ENCODE results near the gene ZFR. TPM values are rescaled to one million over a fixed set of nuclear protein-coding genes. Genes with fewer than 3 reads are reported as not detected.
"Not testable (repeated sequence)": the region's sequence is repeated elsewhere in the genome, so short reads cannot be mapped to it uniquely, and the experiment has no call there.

Gene ZFR
- total RNA-seq, 1 experiment from 2014 or later = 109 TPM

DNA sequence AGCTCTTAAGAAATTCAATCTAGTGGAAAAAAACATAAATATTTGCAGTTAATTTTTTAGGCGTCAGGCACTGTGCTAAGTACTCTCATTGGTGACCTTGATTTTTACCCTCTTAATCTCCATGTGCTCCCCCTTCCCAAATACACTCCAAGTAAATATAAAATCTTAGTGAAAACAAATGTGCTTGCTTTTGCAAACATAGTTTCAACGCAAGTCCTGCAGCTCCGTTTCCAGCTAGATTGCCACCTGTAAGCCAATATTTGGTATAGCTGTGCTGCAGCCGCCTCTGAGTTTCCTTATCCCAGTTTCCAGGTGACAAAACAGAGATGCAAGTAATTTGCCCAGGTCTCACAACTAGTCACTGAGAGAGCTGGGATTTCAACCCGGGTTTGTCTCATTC lies 129.9 kb downstream of the ZFR start:
- ChIA-PET POLR2A (interaction anchor here (0.6 kb wide), 2 partner anchors 9 to 31 kb away, joined by 3 to 4 read pairs; no protein-coding TSS in a partner anchor), CTCF (interaction anchor here (1.1 kb wide), 1 partner anchor 22 kb away, joined by 3 read pairs; no protein-coding TSS in a partner anchor)
- TF ChIP-seq, protein P1, sequence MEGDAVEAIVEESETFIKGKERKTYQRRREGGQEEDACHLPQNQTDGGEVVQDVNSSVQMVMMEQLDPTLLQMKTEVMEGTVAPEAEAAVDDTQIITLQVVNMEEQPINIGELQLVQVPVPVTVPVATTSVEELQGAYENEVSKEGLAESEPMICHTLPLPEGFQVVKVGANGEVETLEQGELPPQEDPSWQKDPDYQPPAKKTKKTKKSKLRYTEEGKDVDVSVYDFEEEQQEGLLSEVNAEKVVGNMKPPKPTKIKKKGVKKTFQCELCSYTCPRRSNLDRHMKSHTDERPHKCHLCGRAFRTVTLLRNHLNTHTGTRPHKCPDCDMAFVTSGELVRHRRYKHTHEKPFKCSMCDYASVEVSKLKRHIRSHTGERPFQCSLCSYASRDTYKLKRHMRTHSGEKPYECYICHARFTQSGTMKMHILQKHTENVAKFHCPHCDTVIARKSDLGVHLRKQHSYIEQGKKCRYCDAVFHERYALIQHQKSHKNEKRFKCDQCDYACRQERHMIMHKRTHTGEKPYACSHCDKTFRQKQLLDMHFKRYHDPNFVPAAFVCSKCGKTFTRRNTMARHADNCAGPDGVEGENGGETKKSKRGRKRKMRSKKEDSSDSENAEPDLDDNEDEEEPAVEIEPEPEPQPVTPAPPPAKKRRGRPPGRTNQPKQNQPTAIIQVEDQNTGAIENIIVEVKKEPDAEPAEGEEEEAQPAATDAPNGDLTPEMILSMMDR (IDR thresholded peaks at IDR 0.05; ENCODE audit: unreplicated experiment) = no peak
- Mint-ChIP-seq H3K4me3 (ENCODE audit: unreplicated experiment) (peak overlapping the region; percentile 24), H3K4me1 (ENCODE audit: insufficient read depth, unreplicated experiment) (peaks cover 15% of the 10 kb centered on the region), H3K9me3 (ENCODE audit: unreplicated experiment) (no peaks in the 10 kb centered on the region), H3K36me3 (ENCODE audit: insufficient read depth, unreplicated experiment) (peaks cover 6% of the 10 kb centered on the region), H3K27me3 (ENCODE audit: insufficient read depth, unreplicated experiment) (no peaks in the 10 kb centered on the region), H3K27ac (ENCODE audit: low read depth, unreplicated experiment) (no peak overlapping the region)
- no peak for DNase-seq (ENCODE audit: unreplicated experiment)
- intact Hi-C loops (cut with micrococcal nuclease) = no loop called here
- BruUV-seq (replicated peaks) = no TSS peak

DNA sequence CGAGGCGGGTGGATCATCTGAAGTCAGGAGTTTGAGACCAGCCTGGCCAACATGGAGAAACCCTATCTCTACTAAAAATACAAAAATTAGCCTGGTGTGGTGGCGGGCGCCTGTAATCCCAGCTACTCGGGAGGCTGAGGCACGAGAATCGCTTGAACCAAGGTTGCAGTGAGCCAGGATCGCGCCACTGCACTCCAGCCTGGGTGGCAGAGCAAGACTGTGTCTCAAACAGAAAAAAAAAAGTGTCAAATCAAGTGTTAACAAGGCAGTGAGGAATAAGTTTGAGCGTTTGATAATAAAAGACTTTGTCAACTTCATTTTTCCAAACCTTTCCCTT lies 130.4 kb downstream of the ZFR start:
- Mint-ChIP-seq H3K4me1 (ENCODE audit: insufficient read depth, unreplicated experiment) (peaks cover 15% of the 10 kb centered on the region), H3K4me3 (ENCODE audit: unreplicated experiment) (peak overlapping the region; percentile 24)
- POLR2A ChIA-PET = interaction anchor here (0.6 kb wide), 1 partner anchor 31 kb away, joined by 4 read pairs; no protein-coding TSS in a partner anchor
- CTCF ChIA-PET = interaction anchor here (0.6 to 1.1 kb wide), 3 partner anchors 16 to 45 kb away, joined by 3 to 5 read pairs (median 3); no protein-coding TSS in a partner anchor
- intact Hi-C loops (cut with micrococcal nuclease); H3K27me3 Mint-ChIP-seq (ENCODE audit: insufficient read depth, unreplicated experiment); H3K9me3 Mint-ChIP-seq (ENCODE audit: unreplicated experiment); H3K36me3 Mint-ChIP-seq (ENCODE audit: insufficient read depth, unreplicated experiment); H3K27ac Mint-ChIP-seq (ENCODE audit: low read depth, unreplicated experiment); BruUV-seq (replicated peaks); DNase-seq (ENCODE audit: unreplicated experiment): not testable (repeated sequence)

- Mint-ChIP-seq H3K27ac (ENCODE audit: low read depth, unreplicated experiment) (peak within 1 kb of the TSS; percentile 97), H3K4me1 (ENCODE audit: insufficient read depth, unreplicated experiment) (peaks cover 15% of the 10 kb centered on the region), H3K9me3 (ENCODE audit: unreplicated experiment) (no peaks in the 10 kb centered on the region), H3K4me3 (ENCODE audit: unreplicated experiment) (peak within 1 kb of the TSS; percentile 86), H3K36me3 (ENCODE audit: insufficient read depth, unreplicated experiment) (peaks cover 11% of the 10 kb centered on the region), H3K27me3 (ENCODE audit: insufficient read depth, unreplicated experiment) (no peaks in the 10 kb centered on the region)
- intact Hi-C loops (cut with micrococcal nuclease) = no loop called here
- ChIA-PET CTCF (interaction anchor here (0.6 to 1.1 kb wide), 2 partner anchors 17 to 818 kb away, joined by 3 read pairs; no protein-coding TSS in a partner anchor), POLR2A (interaction anchor here (1.2 to 2.4 kb wide), 5 partner anchors 10 to 139 kb away, joined by 4 to 6 read pairs (median 4); partner anchors contain the start of gene GOLPH3)
- DNase-seq (ENCODE audit: unreplicated experiment) = peak; percentile 99
- no TSS peak for BruUV-seq (replicated peaks)
- TF ChIP-seq, protein P1 (IDR thresholded peaks at IDR 0.05; ENCODE audit: unreplicated experiment) = no peak
Observed at GRCh38 chr5:32312595-32313332, 131.8 kb downstream of the ZFR start, which contains the start of gene MTMR12. TSS of gene MTMR12 (minus strand) at chr5:32312939. CDS start at chr5:32312838, 101 bp downstream.

- intact Hi-C loops (cut with micrococcal nuclease) = no loop called here
- ChIA-PET POLR2A (interaction anchor here (0.6 to 2.4 kb wide), 7 partner anchors 9 to 139 kb away, joined by 4 to 6 read pairs (median 4); no protein-coding TSS in a partner anchor), CTCF (no interaction called here)
- Mint-ChIP-seq H3K4me3 (ENCODE audit: unreplicated experiment) (peak overlapping the region; percentile 86), H3K9me3 (ENCODE audit: unreplicated experiment) (no peaks in the 10 kb centered on the region), H3K27ac (ENCODE audit: low read depth, unreplicated experiment) (peak overlapping the region; percentile 97), H3K27me3 (ENCODE audit: insufficient read depth, unreplicated experiment) (no peaks in the 10 kb centered on the region), H3K36me3 (ENCODE audit: insufficient read depth, unreplicated experiment) (peaks cover 11% of the 10 kb centered on the region), H3K4me1 (ENCODE audit: insufficient read depth, unreplicated experiment) (peaks cover 15% of the 10 kb centered on the region)
- TF ChIP-seq, protein P1 (IDR thresholded peaks at IDR 0.05; ENCODE audit: unreplicated experiment) = no peak
- BruUV-seq (replicated peaks) = no TSS peak
- DNase-seq (ENCODE audit: unreplicated experiment) = peak; percentile 56
Observed at GRCh38 chr5:32312197-32312594, 132.3 kb downstream of the ZFR start.

Data from MCF 10A (cell line).